PC-3 (cell line): ENCODE data around the gene HOXB6. TPM values are rescaled to one million over a fixed set of nuclear protein-coding genes. Genes with fewer than 3 reads are reported as not detected.

Experiments used
- ATAC-seq: fragments of 200-7000 bp; cut with Tn5 transposase; 2 replicates; pipeline ENCODE4 v1.9.1; 2020; ENCODE audit warnings: mild to moderate bottlenecking, moderate library complexity
- BruUV-seq: library from RNA; stranded (reverse); fragments of 400-500 nt; replicated peaks from 2 replicates; lab custom pipeline; 2021; lab: Mats Ljungman, UMichigan
- CTCF ChIA-PET: fragments of 300-600 bp; sonication (Branson Sonifier 250); formaldehyde crosslinking; loops from one replicate; lab custom pipeline; 2022; ENCODE audit warnings: antibody characterized with exemption; lab: Charles Lee
- POLR2A ChIA-PET: fragments of 300-600 bp; sonication (Branson Sonifier 250); formaldehyde crosslinking; loops from one replicate; lab custom pipeline; 2022; ENCODE audit warnings: antibody characterized with exemption; ENCODE audit not compliant: unreplicated experiment; lab: Charles Lee
- DNase-seq: peaks from one replicate; pipeline ENCODE4 v3.0.0-alpha.2; 2015
- H2AFZ ChIP-seq: fragments of 300-600 bp; sonication (generic); 2 replicates; pipeline ENCODE4 v1.6.0; 2016; ENCODE audit warnings: antibody characterized with exemption, low read length
- H3F3A ChIP-seq: fragments of 300-600 bp; sonication (generic); one replicate; pipeline ENCODE4 v1.6.0; 2017; ENCODE audit warnings: antibody characterized with exemption, low read length, control low read depth, mild to moderate bottlenecking; ENCODE audit not compliant: unreplicated experiment
- H3K27ac ChIP-seq: fragments of 300-600 bp; sonication (generic); 2 replicates; pipeline ENCODE4 v1.5.1; 2016; ENCODE audit warnings: mild to moderate bottlenecking, low read length
- H3K27me3 ChIP-seq: fragments of 300-600 bp; sonication (generic); 2 replicates; pipeline ENCODE4 v1.6.1; 2016; ENCODE audit warnings: low read length, mixed read lengths
- H3K36me3 ChIP-seq: fragments of 300-600 bp; sonication (generic); 2 replicates; pipeline ENCODE4 v1.6.1; 2016; ENCODE audit warnings: low read depth, mixed run types, low read length, mixed read lengths
- H3K4me1 ChIP-seq: fragments of 300-600 bp; sonication (generic); 2 replicates; pipeline ENCODE4 v1.5.1; 2016; ENCODE audit warnings: low read length; ENCODE audit not compliant: insufficient read depth
- H3K4me2 ChIP-seq: fragments of 300-600 bp; sonication (generic); 2 replicates; pipeline ENCODE4 v1.6.0; 2016; ENCODE audit warnings: low read length
- H3K4me3 ChIP-seq: fragments of 300-600 bp; sonication (generic); 2 replicates; pipeline ENCODE4 v1.5.1; 2016; ENCODE audit warnings: mild to moderate bottlenecking, low read length, mixed read lengths
- H3K79me2 ChIP-seq: fragments of 300-600 bp; sonication (generic); 2 replicates; pipeline ENCODE4 v1.6.1; 2017; ENCODE audit warnings: low read length, mixed read lengths
- H3K9ac ChIP-seq: fragments of 300-600 bp; sonication (generic); 2 replicates; pipeline ENCODE4 v1.6.0; 2016; ENCODE audit warnings: mild to moderate bottlenecking, low read length
- H3K9me2 ChIP-seq: fragments of 300-600 bp; sonication (generic); replicated peaks from 2 replicates; pipeline ENCODE4 v1.6.1; 2016; ENCODE audit warnings: mixed run types, low read length, mixed read lengths
- H3K9me3 ChIP-seq: fragments of 300-600 bp; sonication (generic); 2 replicates; pipeline ENCODE4 v1.6.1; 2016; ENCODE audit warnings: low read length, mixed read lengths
- H4K20me1 ChIP-seq: fragments of 300-600 bp; sonication (generic); 2 replicates; pipeline ENCODE4 v1.6.1; 2016; ENCODE audit warnings: low read length, mixed read lengths
- EZH2 ChIP-seq: fragments of 300-600 bp; sonication (generic); IDR thresholded peaks from one replicate; pipeline ENCODE4 v1.6.1; 2017; ENCODE audit warnings: antibody characterized with exemption, mild to moderate bottlenecking, low read length; ENCODE audit not compliant: unreplicated experiment
- EZH2phosphoT487 ChIP-seq: fragments of 300-600 bp; sonication (generic); IDR thresholded peaks from 2 replicates; pipeline ENCODE4 v1.6.1; 2018; ENCODE audit warnings: mild to moderate bottlenecking, antibody characterized with exemption, low read length, borderline replicate concordance
- intact Hi-C: fragments of 100-400 bp; cut with micrococcal nuclease; formaldehyde crosslinking; loops from 2 replicates; pipeline ENCODE4 v1.9.0; 2023
- total RNA-seq: library from RNA; depleted of rRNA; stranded (reverse); fragments of >200 nt; gene quantifications from 2 replicates; pipeline ENCODE4 v1.2.3, GENCODE V29; 2014
- TF ChIP-seq, protein P1 (sequence below): fragments of 300-600 bp; sonication (generic); conservative IDR thresholded peaks from 2 replicates; pipeline ENCODE4 v1.5.1; 2017; ENCODE audit warnings: antibody characterized with exemption, low read depth, mild to moderate bottlenecking, low read length

The HOXB6 gene
- total RNA-seq, 1 experiment from 2014 or later: 9.5 TPM

- H3K79me2 ChIP-seq: no peaks in the 10 kb centered on the region
- H3F3A ChIP-seq: no peaks in the 10 kb centered on the region
- peaks cover 54% of the 10 kb centered on the region for H3K27me3 ChIP-seq
- intact Hi-C loops: no loop called here
- ATAC-seq (no peak), DNase-seq (no peak)
- no peaks in the 10 kb centered on the region for H3K9me2 ChIP-seq
- peaks cover 8% of the 10 kb centered on the region for H3K4me1 ChIP-seq
- H3K4me3 ChIP-seq: no peak overlapping the region
- no peak overlapping the region for H3K4me2 ChIP-seq
- TF ChIP-seq EZH2phosphoT487 (no peak), EZH2 (no peak)
- TF ChIP-seq, protein P1, sequence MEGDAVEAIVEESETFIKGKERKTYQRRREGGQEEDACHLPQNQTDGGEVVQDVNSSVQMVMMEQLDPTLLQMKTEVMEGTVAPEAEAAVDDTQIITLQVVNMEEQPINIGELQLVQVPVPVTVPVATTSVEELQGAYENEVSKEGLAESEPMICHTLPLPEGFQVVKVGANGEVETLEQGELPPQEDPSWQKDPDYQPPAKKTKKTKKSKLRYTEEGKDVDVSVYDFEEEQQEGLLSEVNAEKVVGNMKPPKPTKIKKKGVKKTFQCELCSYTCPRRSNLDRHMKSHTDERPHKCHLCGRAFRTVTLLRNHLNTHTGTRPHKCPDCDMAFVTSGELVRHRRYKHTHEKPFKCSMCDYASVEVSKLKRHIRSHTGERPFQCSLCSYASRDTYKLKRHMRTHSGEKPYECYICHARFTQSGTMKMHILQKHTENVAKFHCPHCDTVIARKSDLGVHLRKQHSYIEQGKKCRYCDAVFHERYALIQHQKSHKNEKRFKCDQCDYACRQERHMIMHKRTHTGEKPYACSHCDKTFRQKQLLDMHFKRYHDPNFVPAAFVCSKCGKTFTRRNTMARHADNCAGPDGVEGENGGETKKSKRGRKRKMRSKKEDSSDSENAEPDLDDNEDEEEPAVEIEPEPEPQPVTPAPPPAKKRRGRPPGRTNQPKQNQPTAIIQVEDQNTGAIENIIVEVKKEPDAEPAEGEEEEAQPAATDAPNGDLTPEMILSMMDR: no peak
- H2AFZ ChIP-seq: no peak overlapping the region
- BruUV-seq: no TSS peak
- H3K36me3 ChIP-seq: no peaks in the 10 kb centered on the region
- CTCF ChIA-PET: no interaction called here
- no peak overlapping the region for H3K9ac ChIP-seq
- H3K9me3 ChIP-seq: no peaks in the 10 kb centered on the region
- POLR2A ChIA-PET: no interaction called here
- no peaks in the 10 kb centered on the region for H4K20me1 ChIP-seq
- H3K27ac ChIP-seq: no peak overlapping the region
Observed at GRCh38 chr17:48631693-48632578, 27.1 kb upstream of the HOXB6 start.

- ChIA-PET CTCF (no interaction called here), POLR2A (no interaction called here)
- Histone ChIP-seq H3K36me3 (no peaks in the 10 kb centered on the region), H3F3A (no peaks in the 10 kb centered on the region), H3K4me3 (no peak overlapping the region), H4K20me1 (no peaks in the 10 kb centered on the region), H2AFZ (no peak overlapping the region), H3K4me1 (peaks cover 11% of the 10 kb centered on the region), H3K27ac (no peak overlapping the region), H3K9me3 (no peaks in the 10 kb centered on the region), H3K9ac (no peak overlapping the region), H3K79me2 (no peaks in the 10 kb centered on the region), H3K9me2 (no peaks in the 10 kb centered on the region), H3K27me3 (peaks cover 59% of the 10 kb centered on the region), H3K4me2 (no peak overlapping the region)
- TF ChIP-seq, protein P1: no peak
- TF ChIP-seq EZH2: no peak
- TF ChIP-seq EZH2phosphoT487: no peak
- ATAC-seq: no peak
- no TSS peak for BruUV-seq
- intact Hi-C loops: no loop called here
- no peak for DNase-seq
Observed at GRCh38 chr17:48630925-48631692, 26.3 kb upstream of the HOXB6 start.
